GM12878 (cell line): ENCODE data around the gene GRIFIN. TPM values are rescaled to one million over a fixed set of nuclear protein-coding genes. Genes with fewer than 3 reads are reported as not detected.

Experiments
- DPF2 ChIP-seq: fragments of 450-650 bp; IDR thresholded peaks from 2 replicates; pipeline ENCODE4 v1.6.1; 2017; ENCODE audit warnings: mild to moderate bottlenecking
- NFIC ChIP-seq: IDR thresholded peaks from 2 replicates; pipeline ENCODE4 v1.6.1; 2012; ENCODE audit warnings: low read depth, mild to moderate bottlenecking, inconsistent platforms, low read length, moderate library complexity
- NFXL1 ChIP-seq: fragments of 450-650 bp; IDR thresholded peaks from 2 replicates; pipeline ENCODE4 v1.6.1; 2017; ENCODE audit warnings: antibody characterized with exemption, mild to moderate bottlenecking, borderline replicate concordance
- NFYA ChIP-seq: IDR thresholded peaks from 2 replicates; pipeline ENCODE4 v1.6.1; 2011; ENCODE audit warnings: low read depth, mild to moderate bottlenecking, low read length, improper control_type of control experiment, borderline replicate concordance
- TBL1XR1 ChIP-seq: IDR thresholded peaks from 2 replicates; pipeline ENCODE4 v1.6.1; 2012; ENCODE audit warnings: low read depth, low read length, improper control_type of control experiment
- ZNF217 ChIP-seq: fragments of 450-650 bp; IDR thresholded peaks from 2 replicates; pipeline ENCODE4 v1.6.1; 2017; ENCODE audit warnings: antibody characterized with exemption, mild to moderate bottlenecking
- polyA plus RNA-seq, 11 experiments: library from polyadenylated mRNA; depleted of rRNA in 4 of 11; unstranded in 6 of 11; stranded (reverse) in 5 of 11; fragments of >200 nt; fragmentation: Nextera tagmentation in 4 of 11; fragmentation: Illumina TruSeq in 1 of 11; extraction: Ambion mirVana in 4 of 11; extraction: Trizol in 1 of 11; gene quantifications; 1 replicate in 1 of 11; 2 replicates in 10 of 11; pipeline versions ENCODE4 v1.2.1 to v1.2.3, GENCODE V29; 2011 to 2016; ENCODE audit warnings: inconsistent platforms in 2 of 11, missing spikeins in 2 of 11, low read depth in 1 of 11
- total RNA-seq, 4 experiments: library from RNA; depleted of rRNA in 3 of 4; stranded (reverse); fragments of >200 nt in 3 of 4; fragmentation: Illumina TruSeq in 1 of 4; extraction: Trizol in 1 of 4; gene quantifications; 2 replicates each; pipeline versions ENCODE4 v1.2.1 to v1.2.3, GENCODE V29; 2013 to 2021
- TF ChIP-seq, protein P1 (sequence below): fragments of 450-650 bp; IDR thresholded peaks from 2 replicates; pipeline ENCODE4 v1.6.1; 2017; ENCODE audit warnings: mild to moderate bottlenecking, moderate library complexity
- TF ChIP-seq, protein P2 (sequence below): fragments of 450-650 bp; formaldehyde crosslinking; IDR thresholded peaks from 2 replicates; pipeline ENCODE4 v1.5.0; 2022; ENCODE audit warnings: mild to moderate bottlenecking, missing genetic modification characterization
- TF ChIP-seq, protein P3 (sequence below): IDR thresholded peaks from 2 replicates; pipeline ENCODE4 v1.6.1; 2011; ENCODE audit warnings: borderline replicate concordance, low read depth, mild to moderate bottlenecking, moderate library complexity, low read length; ENCODE audit not compliant: insufficient read depth, poor library complexity, severe bottlenecking

Gene GRIFIN
- total and polyA plus RNA-seq, 10 of the 15 experiments (the other 5 are each of a cell fraction or from before 2014, with no cell fraction given): not detected

DNA sequence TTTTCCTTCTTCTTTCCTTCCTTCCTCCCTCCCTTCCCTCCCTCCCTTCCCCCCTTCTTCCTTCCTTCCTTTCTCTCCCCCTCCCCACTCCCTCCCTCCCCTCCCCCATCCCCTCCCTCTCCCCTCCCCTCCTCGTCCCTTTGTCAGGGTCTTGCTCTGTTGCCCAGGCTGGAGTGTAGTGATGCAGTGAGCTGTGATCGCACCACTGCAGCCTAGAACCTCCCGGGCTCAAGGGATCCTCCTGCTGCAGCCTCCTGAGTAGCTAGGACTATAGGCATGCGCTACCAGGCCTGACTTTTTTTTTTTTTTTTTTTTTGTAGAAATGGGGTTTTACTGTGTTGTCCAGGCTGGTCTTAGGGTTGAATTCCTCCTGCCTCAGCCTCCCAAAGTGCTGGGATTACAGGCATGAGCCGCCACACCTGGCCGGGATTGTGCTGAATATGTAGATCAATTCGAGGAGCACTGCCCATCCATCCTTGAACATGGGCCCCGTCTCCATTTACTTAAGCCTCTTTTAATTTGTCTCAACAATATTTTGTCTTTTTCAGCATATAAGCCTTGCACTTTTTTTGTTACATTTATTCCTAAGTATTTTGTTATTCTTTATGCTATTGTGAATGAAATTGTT lies 23.4 kb downstream of the GRIFIN start (continued):
- TF ChIP-seq, protein P1, sequence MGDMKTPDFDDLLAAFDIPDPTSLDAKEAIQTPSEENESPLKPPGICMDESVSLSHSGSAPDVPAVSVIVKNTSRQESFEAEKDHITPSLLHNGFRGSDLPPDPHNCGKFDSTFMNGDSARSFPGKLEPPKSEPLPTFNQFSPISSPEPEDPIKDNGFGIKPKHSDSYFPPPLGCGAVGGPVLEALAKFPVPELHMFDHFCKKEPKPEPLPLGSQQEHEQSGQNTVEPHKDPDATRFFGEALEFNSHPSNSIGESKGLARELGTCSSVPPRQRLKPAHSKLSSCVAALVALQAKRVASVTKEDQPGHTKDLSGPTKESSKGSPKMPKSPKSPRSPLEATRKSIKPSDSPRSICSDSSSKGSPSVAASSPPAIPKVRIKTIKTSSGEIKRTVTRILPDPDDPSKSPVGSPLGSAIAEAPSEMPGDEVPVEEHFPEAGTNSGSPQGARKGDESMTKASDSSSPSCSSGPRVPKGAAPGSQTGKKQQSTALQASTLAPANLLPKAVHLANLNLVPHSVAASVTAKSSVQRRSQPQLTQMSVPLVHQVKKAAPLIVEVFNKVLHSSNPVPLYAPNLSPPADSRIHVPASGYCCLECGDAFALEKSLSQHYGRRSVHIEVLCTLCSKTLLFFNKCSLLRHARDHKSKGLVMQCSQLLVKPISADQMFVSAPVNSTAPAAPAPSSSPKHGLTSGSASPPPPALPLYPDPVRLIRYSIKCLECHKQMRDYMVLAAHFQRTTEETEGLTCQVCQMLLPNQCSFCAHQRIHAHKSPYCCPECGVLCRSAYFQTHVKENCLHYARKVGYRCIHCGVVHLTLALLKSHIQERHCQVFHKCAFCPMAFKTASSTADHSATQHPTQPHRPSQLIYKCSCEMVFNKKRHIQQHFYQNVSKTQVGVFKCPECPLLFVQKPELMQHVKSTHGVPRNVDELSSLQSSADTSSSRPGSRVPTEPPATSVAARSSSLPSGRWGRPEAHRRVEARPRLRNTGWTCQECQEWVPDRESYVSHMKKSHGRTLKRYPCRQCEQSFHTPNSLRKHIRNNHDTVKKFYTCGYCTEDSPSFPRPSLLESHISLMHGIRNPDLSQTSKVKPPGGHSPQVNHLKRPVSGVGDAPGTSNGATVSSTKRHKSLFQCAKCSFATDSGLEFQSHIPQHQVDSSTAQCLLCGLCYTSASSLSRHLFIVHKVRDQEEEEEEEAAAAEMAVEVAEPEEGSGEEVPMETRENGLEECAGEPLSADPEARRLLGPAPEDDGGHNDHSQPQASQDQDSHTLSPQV: no peak
- TF ChIP-seq NFIC (no peak), TBL1XR1 (no peak), DPF2 (no peak), ZNF217 (no peak), NFXL1 (no peak), NFYA (no peak)
- TF ChIP-seq, protein P2, sequence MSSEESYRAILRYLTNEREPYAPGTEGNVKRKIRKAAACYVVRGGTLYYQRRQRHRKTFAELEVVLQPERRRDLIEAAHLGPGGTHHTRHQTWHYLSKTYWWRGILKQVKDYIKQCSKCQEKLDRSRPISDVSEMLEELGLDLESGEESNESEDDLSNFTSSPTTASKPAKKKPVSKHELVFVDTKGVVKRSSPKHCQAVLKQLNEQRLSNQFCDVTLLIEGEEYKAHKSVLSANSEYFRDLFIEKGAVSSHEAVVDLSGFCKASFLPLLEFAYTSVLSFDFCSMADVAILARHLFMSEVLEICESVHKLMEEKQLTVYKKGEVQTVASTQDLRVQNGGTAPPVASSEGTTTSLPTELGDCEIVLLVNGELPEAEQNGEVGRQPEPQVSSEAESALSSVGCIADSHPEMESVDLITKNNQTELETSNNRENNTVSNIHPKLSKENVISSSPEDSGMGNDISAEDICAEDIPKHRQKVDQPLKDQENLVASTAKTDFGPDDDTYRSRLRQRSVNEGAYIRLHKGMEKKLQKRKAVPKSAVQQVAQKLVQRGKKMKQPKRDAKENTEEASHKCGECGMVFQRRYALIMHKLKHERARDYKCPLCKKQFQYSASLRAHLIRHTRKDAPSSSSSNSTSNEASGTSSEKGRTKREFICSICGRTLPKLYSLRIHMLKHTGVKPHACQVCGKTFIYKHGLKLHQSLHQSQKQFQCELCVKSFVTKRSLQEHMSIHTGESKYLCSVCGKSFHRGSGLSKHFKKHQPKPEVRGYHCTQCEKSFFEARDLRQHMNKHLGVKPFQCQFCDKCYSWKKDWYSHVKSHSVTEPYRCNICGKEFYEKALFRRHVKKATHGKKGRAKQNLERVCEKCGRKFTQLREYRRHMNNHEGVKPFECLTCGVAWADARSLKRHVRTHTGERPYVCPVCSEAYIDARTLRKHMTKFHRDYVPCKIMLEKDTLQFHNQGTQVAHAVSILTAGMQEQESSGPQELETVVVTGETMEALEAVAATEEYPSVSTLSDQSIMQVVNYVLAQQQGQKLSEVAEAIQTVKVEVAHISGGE: no peak
- TF ChIP-seq, protein P3, sequence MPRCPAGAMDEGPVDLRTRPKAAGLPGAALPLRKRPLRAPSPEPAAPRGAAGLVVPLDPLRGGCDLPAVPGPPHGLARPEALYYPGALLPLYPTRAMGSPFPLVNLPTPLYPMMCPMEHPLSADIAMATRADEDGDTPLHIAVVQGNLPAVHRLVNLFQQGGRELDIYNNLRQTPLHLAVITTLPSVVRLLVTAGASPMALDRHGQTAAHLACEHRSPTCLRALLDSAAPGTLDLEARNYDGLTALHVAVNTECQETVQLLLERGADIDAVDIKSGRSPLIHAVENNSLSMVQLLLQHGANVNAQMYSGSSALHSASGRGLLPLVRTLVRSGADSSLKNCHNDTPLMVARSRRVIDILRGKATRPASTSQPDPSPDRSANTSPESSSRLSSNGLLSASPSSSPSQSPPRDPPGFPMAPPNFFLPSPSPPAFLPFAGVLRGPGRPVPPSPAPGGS: no peak
